OCI-LY7 (cell line): ENCODE measurements around the gene ZBTB16. TPM values are rescaled to one million over a fixed set of nuclear protein-coding genes. Genes with fewer than 3 reads are reported as not detected.

Experiments
- BruUV-seq: library from RNA; stranded (reverse); fragments of 400-500 nt; replicated peaks from 2 replicates; lab custom pipeline; 2021; lab: Mats Ljungman, UMichigan
- CTCF ChIA-PET: fragments of 300-600 bp; sonication (Branson Sonifier 250); formaldehyde crosslinking; loops from one replicate; lab custom pipeline; 2022; ENCODE audit warnings: antibody characterized with exemption; ENCODE audit not compliant: unreplicated experiment; lab: Charles Lee
- POLR2A ChIA-PET: fragments of 300-600 bp; sonication (Branson Sonifier 250); formaldehyde crosslinking; loops from one replicate; lab custom pipeline; 2022; ENCODE audit warnings: antibody characterized with exemption; lab: Charles Lee
- DNase-seq: peaks from one replicate; pipeline ENCODE4 v3.0.0-alpha.2; 2015; ENCODE audit warnings: low spot score
- H2AFZ ChIP-seq: fragments of 200-600 bp; sonication (generic), shearing (Covaris generic); 2 replicates; pipeline ENCODE4 v1.6.1; 2014; ENCODE audit warnings: mild to moderate bottlenecking, antibody characterized with exemption, low read length, moderate library complexity
- H3K27ac ChIP-seq: fragments of 200-600 bp; sonication (generic); 2 replicates; pipeline ENCODE4 v1.5.1; 2014; ENCODE audit warnings: mixed run types, low read depth, mild to moderate bottlenecking, moderate library complexity, low read length, inconsistent platforms; ENCODE audit not compliant: poor library complexity, severe bottlenecking
- H3K36me3 ChIP-seq: fragments of 200-600 bp; sonication (generic); 2 replicates; pipeline ENCODE4 v1.6.1; 2014; ENCODE audit warnings: mild to moderate bottlenecking, antibody characterized with exemption, low read length, moderate library complexity, mixed read lengths; ENCODE audit not compliant: insufficient read depth
- H3K4me1 ChIP-seq: fragments of 200-600 bp; sonication (generic); 2 replicates; pipeline ENCODE4 v1.5.1; 2014; ENCODE audit warnings: mild to moderate bottlenecking, low read length; ENCODE audit not compliant: insufficient read depth, poor library complexity, severe bottlenecking
- H3K4me2 ChIP-seq: fragments of 200-600 bp; sonication (generic); 2 replicates; pipeline ENCODE4 v1.6.1; 2014; ENCODE audit warnings: mild to moderate bottlenecking, low read length
- H3K4me3 ChIP-seq: fragments of 200-600 bp; sonication (generic); 2 replicates; pipeline ENCODE4 v1.5.1; 2014; ENCODE audit warnings: mild to moderate bottlenecking, low read depth, low read length; ENCODE audit not compliant: poor library complexity, severe bottlenecking
- H3K79me2 ChIP-seq: fragments of 200-600 bp; sonication (generic); 2 replicates; pipeline ENCODE4 v1.6.1; 2016; ENCODE audit warnings: low read depth, mild to moderate bottlenecking, low read length, moderate library complexity, mixed read lengths; ENCODE audit not compliant: insufficient read depth
- H3K9me2 ChIP-seq: fragments of 200-600 bp; sonication (generic); 2 replicates; pipeline ENCODE4 v1.6.1; 2016; ENCODE audit warnings: mild to moderate bottlenecking, low read length, mixed read lengths; ENCODE audit not compliant: insufficient read depth
- H3K9me3 ChIP-seq: fragments of 200-600 bp; sonication (generic); 2 replicates; pipeline ENCODE4 v1.6.1; 2014; ENCODE audit warnings: mild to moderate bottlenecking, mixed run types, low read length, mixed read lengths
- H4K20me1 ChIP-seq: fragments of 200-600 bp; sonication (generic); 2 replicates; pipeline ENCODE4 v1.6.1; 2014; ENCODE audit warnings: mild to moderate bottlenecking, antibody characterized with exemption, low read length, moderate library complexity, mixed read lengths; ENCODE audit not compliant: insufficient read depth
- EZH2phosphoT487 ChIP-seq: fragments of 200-600 bp; sonication (generic); IDR thresholded peaks from 2 replicates; pipeline ENCODE4 v1.6.1; 2018; ENCODE audit warnings: low read depth, borderline replicate concordance, mild to moderate bottlenecking, mixed run types, antibody characterized with exemption, low read length, moderate library complexity, mixed read lengths
- intact Hi-C: fragments of 100-400 bp; cut with micrococcal nuclease; formaldehyde crosslinking; loops from one replicate; pipeline ENCODE4 v1.10.0; 2022; ENCODE audit not compliant: unreplicated experiment
- total RNA-seq, 2 experiments: library from RNA; depleted of rRNA in 1 of 2; stranded (reverse); fragments of >200 nt in 1 of 2; shearing (Covaris generic) in 1 of 2; gene quantifications; 2 replicates each; pipeline ENCODE4 v1.2.3, GENCODE V29; 2014 to 2022
- TF ChIP-seq, protein P1 (sequence below): fragments of 200-600 bp; sonication (generic); conservative IDR thresholded peaks from 2 replicates; pipeline ENCODE4 v1.5.1; 2014; ENCODE audit warnings: mild to moderate bottlenecking, antibody characterized with exemption, low read length, moderate library complexity, mixed read lengths

Gene ZBTB16
- total RNA-seq, 2 experiments from 2014 or later = not detected

DNA sequence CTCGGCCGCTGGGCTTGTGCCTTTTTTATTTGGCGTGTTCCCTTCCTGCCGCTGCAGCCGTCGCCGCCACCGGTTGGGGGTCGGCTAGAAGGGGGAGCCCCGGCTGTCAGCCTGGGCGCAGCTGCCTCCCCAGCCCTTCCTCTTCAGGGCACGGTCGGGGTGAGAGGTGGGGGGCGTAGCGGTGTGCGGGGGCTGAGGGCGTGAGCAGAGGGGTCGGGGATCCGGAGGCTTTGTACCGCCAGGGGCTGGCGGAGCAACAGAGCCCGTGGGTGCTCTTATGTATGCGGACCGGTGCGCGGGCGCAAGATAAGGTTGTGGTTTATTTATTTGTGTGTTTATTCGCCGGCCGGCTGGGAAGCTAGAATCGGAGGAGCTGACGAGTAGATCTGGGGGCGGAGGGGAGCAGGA lies 477 bp downstream of the ZBTB16 start:
- Histone ChIP-seq H3K9me3 (no peaks in the 10 kb centered on the region), H3K4me3 (no peak overlapping the region), H3K4me2 (no peak overlapping the region), H3K27ac (no peak overlapping the region), H3K4me1 (no peaks in the 10 kb centered on the region), H2AFZ (no peak overlapping the region), H3K79me2 (no peaks in the 10 kb centered on the region), H4K20me1 (no peaks in the 10 kb centered on the region), H3K9me2 (no peaks in the 10 kb centered on the region), H3K36me3 (no peaks in the 10 kb centered on the region)
- CTCF ChIA-PET = no interaction called here
- no peak for TF ChIP-seq EZH2phosphoT487
- TF ChIP-seq, protein P1, sequence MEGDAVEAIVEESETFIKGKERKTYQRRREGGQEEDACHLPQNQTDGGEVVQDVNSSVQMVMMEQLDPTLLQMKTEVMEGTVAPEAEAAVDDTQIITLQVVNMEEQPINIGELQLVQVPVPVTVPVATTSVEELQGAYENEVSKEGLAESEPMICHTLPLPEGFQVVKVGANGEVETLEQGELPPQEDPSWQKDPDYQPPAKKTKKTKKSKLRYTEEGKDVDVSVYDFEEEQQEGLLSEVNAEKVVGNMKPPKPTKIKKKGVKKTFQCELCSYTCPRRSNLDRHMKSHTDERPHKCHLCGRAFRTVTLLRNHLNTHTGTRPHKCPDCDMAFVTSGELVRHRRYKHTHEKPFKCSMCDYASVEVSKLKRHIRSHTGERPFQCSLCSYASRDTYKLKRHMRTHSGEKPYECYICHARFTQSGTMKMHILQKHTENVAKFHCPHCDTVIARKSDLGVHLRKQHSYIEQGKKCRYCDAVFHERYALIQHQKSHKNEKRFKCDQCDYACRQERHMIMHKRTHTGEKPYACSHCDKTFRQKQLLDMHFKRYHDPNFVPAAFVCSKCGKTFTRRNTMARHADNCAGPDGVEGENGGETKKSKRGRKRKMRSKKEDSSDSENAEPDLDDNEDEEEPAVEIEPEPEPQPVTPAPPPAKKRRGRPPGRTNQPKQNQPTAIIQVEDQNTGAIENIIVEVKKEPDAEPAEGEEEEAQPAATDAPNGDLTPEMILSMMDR = no peak
- POLR2A ChIA-PET = no interaction called here
- intact Hi-C loops = no loop called here
- DNase-seq = no peak
- BruUV-seq = no TSS peak

DNA sequence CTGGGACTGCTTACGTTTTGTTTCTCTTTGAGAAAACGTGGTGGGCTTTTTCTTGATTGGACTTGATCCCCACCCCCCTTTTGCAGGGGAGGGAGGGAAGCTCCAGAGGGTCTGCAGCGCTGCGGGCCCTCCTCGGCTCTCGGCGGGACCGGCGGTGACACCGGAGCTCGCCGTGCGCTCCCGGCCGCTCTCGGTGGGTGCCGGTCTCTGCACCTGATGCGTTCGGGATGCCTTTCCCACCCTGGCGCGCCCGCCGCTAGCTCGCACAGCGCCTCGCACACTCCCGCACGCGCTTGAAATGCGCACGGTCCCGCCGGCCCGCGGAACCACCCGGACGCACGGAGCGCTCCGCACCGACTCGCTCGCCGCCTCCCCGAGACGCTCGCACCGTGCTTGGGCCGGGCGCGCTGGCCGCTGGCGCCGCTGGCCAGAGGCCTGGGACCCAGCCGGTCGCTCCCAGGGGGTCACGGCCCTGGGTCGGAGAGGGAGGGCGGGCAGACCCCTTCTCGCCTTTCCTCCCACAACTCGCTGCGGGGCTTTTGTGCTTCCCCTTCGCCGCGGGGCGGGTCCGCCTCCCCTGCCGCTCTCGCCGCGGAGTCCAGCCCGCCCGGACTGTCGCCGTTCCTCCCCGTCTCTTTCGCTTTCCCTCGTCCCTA lies 1.0 kb downstream of the ZBTB16 start:
- Histone ChIP-seq H3K9me3 (no peaks in the 10 kb centered on the region), H3K4me3 (no peak overlapping the region), H3K79me2 (no peaks in the 10 kb centered on the region), H3K36me3 (no peaks in the 10 kb centered on the region), H2AFZ (no peak overlapping the region), H3K9me2 (no peaks in the 10 kb centered on the region), H3K4me2 (no peak overlapping the region), H4K20me1 (no peaks in the 10 kb centered on the region), H3K4me1 (no peaks in the 10 kb centered on the region), H3K27ac (no peak overlapping the region)
- DNase-seq = no peak
- ChIA-PET CTCF (no interaction called here), POLR2A (no interaction called here)
- TF ChIP-seq EZH2phosphoT487 = no peak
- TF ChIP-seq, protein P1 = no peak
- no TSS peak for BruUV-seq
- intact Hi-C loops = no loop called here

DNA sequence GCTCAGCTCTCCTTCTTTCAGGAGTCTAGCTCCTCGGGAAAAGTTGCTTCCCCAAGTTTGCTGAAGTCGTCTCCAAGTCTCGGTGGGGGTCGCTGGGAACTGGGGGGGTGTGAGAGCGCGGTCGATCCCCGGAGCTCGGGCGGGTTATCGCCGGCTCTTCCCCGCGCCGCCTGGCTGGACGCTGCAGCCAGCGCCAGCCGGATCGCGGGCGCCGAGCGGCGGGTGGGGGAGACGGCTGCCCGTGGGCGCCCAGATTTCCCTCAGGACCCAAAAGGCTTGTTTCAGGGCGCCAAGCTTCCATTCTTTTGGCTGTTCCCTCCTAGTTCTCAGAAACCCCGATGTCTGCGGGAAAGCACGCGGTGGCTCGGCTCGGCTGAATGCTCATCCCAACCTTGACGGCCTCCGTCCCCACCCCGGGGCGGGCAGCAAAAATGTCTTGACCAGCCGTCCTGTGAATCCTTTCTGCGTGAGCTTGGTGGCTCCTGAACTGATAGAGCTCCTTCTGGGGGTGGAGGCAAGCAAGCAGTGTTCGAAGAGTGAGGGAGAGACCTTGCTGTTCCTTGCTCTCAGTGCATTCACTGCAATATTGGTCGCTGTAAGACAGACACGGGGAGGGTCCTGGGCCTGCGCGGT lies 1.7 kb downstream of the ZBTB16 start:
- no peaks in the 10 kb centered on the region for H3K9me2 ChIP-seq
- no peaks in the 10 kb centered on the region for H3K9me3 ChIP-seq
- H2AFZ ChIP-seq = no peak overlapping the region
- no peaks in the 10 kb centered on the region for H4K20me1 ChIP-seq
- H3K27ac ChIP-seq = no peak overlapping the region
- POLR2A ChIA-PET = no interaction called here
- no peaks in the 10 kb centered on the region for H3K79me2 ChIP-seq
- CTCF ChIA-PET = no interaction called here
- DNase-seq = no peak
- H3K4me3 ChIP-seq = no peak overlapping the region
- no peaks in the 10 kb centered on the region for H3K4me1 ChIP-seq
- H3K4me2 ChIP-seq = no peak overlapping the region
- TF ChIP-seq EZH2phosphoT487 = no peak
- TF ChIP-seq, protein P1 = no peak
- H3K36me3 ChIP-seq = no peaks in the 10 kb centered on the region
- BruUV-seq = no TSS peak
- intact Hi-C loops = no loop called here
